SW480 (cell line): ENCODE data around the gene ELOB.

Source experiments
- DNase-seq: peaks from one replicate; pipeline ENCODE4 v3.0.0-alpha.2; 2016; ENCODE audit warnings: low spot score

ELOB gene

DNA sequence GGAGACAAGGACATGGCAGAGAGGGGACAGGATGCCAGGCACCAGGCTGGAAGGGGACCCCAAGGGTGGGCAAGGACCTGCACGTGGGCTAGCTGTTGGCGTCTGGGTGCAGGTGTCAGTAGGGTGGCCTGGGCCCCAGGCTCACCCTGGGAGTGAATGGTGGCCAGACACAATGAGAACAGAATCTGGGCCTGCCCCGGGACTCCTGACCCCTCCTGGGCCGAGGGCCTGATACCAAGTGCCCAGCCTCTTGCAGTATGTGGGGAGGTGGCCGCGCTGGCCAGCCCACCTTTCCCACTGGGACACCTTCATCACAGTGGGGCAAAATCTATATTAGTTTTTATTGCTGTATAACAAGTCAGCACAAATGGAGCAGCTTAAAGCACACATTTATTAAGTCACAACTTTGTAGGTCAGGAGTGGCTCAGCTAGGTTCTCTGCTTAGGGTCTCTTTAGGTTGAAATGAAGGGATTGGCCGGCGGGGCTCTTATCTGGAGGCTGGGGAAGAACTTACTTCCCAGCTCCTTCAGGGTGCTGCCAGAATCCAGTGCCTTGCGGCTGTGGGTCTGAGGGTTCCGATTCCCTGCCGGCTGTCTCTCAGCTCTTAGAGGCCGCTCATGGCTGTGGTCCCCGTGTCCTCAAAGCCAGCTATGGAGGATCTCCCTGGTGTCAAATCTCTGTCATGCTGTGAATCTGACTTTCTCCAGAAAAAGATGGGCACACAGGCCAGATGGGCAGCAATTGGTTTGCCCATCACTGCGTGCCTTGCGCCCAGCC lies 6.7 kb upstream of the ELOB start:
- no peak for DNase-seq

DNA sequence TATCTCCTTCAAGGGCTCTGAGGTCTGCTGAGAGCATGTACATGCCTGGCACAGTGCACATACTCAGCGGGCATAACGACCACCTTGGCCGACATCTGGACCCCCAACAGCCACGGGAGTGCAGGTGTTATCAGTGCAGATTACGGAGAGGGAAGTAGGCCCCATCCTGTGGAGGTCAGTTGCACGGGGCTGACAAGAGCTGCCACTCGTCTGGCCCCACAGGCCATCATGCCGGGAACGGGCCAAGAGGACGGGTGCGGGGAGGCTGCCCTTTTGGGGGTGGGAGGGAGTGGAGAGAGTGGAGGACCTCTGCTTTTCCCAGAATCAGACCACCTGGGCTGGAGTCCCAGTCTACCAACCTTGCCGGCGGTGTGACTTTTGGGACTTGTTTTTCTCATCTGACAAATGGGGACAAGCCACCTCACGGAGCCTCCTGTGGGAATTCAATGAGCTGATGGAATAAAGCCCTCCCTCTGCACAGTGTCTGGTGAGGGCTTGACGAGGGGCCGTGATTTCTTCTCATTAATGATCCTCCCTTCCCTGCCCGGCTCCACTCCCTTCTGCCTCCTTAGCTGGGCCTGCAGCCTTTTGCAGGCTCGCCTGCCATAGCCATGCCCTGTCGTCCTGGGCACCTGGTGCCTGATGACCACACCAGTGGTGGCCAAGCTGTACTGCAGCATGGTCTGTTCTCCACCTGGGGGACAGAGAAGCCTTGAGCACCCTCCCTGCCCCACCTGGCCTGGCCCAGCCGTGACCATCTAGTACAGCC lies 5.7 kb upstream of the ELOB start:
- DNase-seq: no peak

- DNase-seq: no peak
These were observed 3.2 kb upstream of the ELOB start for GRCh38 chr16:2779978-2780898.

GRCh38 chr16:2779151-2779920 lies 2.3 kb upstream of the ELOB start:
- DNase-seq: no peak

DNA sequence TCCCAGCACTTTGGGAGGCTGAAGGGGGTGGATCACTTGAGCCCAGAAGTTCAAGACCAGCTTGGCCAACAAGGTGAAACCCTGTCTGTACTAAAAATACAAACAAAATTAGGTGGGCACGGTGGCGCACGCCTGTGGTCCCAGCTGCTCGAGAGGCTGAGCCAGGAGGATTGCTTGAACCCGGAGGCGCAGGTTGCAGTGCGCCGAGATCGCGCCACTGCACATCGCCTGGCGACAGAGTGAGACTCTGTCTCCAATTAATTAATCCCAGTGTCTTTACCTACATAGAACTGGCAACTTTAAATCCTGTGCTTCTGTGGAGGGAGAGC lies 1.5 kb upstream of the ELOB start:
- DNase-seq: no peak

DNA sequence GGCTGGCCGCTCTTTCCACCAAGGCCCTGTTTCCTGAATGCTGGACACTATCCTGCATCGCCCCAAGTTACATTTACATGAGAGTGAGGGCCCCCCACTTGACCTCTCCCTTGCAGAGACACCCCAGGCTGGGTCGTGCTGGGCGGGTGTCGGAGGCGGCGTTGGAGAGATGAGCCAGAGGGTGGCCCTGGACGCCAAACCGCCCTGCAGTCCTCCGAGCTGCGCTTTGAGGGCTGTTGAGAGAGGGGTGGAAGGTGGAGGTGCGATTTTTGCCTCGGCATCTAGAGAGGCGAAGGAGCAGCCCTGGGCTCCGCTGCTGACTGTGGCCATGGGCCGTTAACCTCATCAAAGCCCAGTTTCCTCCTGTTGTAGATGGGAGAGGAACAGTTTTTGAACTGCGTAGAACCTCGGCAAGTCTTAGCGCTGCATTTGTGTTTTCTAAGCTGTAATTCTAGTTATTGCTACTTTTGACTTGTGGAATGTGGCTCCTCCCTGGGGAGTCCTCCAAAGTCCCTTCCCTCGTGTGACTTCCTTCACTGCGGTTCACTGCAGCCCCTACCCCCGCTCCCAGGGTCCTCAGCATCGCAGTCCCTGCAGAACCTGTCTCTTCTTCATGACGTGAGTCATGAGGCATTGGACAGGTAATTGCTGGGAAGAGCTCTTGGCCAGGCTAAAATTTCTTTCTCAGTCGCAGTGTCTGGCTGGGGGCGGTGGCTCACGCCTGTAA lies 986 bp upstream of the ELOB start:
- no peak for DNase-seq

DNA sequence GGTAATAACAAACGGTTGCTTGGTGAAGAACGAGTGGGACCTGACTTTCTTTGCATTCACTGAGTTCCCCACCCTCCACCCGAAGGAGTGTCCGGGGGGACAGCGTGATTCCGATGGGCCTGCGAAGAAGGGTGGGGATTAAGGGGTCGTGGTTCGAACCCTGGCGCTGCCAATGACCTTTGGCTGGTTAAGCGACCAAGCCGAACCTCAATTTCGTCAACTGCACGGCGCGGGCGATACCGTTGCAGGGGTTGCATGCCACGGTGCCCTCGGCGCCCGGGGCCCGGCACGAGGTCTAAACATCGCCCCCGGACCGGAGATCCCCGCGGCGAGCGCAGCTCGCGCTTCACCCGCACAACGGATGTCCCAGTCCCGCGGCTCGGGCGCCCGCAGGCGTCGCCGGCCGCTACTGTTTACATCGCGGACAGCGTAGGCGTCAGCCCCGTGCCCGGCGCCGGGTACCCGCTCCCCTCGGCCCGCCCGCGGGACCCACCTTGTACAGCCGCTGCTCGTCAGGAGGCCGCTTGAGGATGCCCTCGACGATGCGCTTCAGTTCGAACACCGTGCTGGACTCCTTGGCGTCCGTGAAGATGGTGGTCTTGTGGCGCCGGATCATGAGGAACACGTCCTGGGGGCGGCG lies 460 bp downstream of the ELOB start:
- DNase-seq: no peak

- DNase-seq: no peak
These were observed 1.1 kb downstream of the ELOB start for GRCh38 chr16:2775765-2776499.

DNA sequence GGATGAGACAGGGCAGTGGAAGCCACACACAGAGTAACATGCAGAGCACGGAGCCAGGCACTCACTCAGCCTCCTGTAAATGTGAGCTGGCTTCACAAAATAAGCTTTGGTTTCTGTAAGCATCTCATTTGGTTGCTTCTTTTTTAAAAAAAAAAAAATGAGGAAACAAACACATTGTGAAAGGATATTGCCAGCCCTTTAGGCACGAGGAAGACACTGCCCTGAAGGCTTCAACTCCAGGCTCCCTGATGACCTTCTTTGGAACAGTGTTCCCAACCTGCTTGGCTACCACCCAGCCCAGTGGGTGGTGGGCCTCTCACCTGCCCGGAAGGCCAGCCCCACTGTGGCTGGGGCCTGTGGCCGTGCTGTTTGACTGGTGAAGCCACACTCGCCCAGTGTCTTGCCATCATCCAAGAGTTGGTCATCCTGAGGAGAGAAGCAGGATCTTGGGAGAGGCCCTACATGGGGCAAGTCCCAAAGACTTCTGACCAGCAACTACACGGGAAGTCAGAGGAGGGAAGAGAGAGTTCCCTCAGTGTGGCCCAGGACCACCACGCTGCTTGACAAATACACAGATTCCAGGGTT lies 1.9 kb downstream of the ELOB start:
- DNase-seq: no peak

GRCh38 chr16:2774161-2774891 lies 2.8 kb downstream of the ELOB start:
- DNase-seq: no peak

- no peak for DNase-seq
These were observed 3.7 kb downstream of the ELOB start for GRCh38 chr16:2773188-2773968.

GRCh38 chr16:2771496-2772402 lies 5.3 kb downstream of the ELOB start:
- DNase-seq: no peak

- DNase-seq: peak; percentile 55
These were observed 6.8 kb downstream of the ELOB start for GRCh38 chr16:2770057-2770951.

GRCh38 chr16:2769675-2770056 lies 7.4 kb downstream of the ELOB start:
- no peak for DNase-seq

GRCh38 chr16:2769100-2769529 lies 8.0 kb downstream of the ELOB start:
- DNase-seq: no peak
